Embryonic facial prominence (tissue), 1 donor: ENCODE data around the gene SMLR1.

Experiments
- DNase-seq: peaks from one replicate; pipeline ENCODE4 v3.0.0-alpha.2; 2016; ENCODE audit errors: extremely low spot score

Gene SMLR1

DNA sequence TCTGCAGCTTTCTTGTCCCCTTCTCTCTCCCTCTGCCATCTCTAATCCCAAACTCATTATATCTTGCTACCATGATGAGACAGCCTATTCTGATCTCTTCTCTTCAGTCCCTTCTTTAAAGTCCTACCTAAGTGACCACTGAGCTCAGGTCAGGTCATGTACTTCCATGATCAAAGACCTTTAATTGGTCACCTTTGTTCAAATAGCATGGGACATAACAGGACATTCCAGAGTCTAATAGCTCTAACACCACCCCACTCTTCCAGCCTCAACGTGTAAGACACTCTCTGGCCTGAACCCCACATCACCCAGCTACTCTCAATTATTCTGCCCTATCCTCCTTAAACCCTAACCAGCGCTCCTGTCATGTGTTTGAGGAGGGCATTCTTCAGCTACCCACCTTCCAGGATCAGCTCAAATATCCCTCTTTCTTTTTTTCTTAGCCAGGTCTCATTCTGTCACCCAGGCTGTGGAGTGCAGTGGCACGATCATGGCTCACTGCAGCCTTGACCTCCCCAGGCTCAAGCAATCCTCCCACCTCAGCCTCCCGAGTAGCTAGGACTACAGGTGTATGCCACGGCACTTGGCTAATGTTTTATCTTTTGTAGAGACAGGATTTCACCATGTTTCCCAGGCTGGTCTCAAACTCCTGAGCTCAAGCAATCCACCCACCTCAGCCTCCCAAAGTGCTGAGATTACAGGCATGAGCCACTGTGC, 2.1 kb upstream of the SMLR1 start:
- DNase-seq = no peak

- DNase-seq = no peak
These were observed 1.3 kb upstream of the SMLR1 start for GRCh38 chr6:130825772-130826441.

DNA sequence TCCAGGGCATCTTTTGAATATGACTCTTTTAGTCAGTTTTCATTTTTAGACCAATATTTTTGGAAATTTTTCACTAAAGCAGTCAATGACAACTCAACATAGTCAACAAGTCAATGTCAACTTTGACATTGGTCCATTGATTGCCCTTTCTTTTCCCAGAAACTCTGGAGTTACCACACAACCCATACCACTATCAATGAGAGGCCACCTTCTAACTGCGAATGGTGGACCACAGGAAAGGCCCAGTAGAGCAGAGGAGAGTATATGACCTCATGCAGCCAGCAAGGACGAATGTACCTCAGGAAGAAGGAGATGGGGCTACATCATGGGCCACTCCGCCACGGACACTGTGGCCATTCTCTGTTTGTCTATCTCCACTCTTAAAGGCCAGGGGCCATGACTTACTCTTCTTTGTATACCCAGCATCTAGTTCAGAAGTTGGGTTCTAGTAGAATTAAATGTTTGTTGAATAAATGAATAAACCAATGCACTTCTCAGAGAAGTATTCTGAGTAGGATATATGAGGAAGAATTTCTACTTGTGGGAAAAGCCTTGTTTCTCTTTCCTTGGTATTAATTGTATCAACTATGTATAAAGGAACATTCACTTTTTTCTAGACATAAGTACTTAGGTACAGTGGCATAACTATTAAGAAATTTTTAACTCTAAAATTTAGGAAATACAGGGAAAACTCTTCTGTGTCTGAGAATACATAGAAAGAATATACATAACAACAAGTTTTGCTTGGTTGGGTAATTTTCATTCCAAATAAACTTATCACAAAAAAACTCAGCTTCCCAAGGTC, 562 bp upstream of the SMLR1 start:
- DNase-seq = no peak

DNA sequence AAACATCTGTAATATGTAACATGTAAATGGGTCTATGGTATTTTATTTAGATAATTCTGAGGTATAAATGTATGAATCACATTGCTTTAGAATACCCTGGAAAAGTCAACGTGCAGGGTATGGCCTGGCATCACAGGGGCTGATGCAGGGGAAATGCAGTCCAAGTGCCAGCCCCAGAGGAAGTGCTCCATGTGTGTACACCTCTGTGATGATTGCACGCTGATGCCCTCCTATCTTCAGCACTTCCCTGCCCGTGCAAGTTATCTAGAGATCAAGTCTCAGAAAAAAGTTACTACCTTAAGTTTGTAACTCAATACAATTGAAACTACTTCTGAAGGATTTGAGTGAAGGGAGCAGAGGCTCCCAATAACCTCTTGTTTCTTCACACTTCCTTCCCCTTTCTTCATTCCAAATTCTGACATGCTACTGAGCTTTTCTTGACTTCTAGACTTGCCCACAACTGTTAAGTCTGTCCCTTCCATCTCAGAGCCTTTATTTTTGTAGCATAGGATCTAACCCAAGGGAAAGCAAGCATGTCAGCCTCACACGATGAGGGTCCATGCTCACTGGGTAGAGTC, 2.2 kb downstream of the SMLR1 start:
- DNase-seq = no peak

DNA sequence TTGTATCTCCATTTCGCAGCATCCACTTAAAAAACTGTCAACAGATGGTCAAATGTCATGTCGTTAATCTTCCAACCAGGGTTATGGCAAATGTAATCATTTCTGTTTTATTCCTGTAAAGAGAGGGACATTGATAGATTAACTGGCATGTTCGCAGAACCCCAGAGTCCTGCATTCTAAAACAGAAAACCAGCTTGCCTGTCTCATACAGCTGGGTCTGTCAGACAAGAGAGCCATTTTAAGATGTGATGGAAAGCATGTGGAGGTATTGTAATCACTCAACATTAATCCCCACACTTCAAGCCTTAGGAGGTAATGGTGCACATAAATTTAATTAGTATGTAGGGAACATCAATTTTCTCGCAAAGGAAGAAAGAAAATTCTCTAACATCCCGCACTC, 4.4 kb downstream of the SMLR1 start:
- no peak for DNase-seq

DNA sequence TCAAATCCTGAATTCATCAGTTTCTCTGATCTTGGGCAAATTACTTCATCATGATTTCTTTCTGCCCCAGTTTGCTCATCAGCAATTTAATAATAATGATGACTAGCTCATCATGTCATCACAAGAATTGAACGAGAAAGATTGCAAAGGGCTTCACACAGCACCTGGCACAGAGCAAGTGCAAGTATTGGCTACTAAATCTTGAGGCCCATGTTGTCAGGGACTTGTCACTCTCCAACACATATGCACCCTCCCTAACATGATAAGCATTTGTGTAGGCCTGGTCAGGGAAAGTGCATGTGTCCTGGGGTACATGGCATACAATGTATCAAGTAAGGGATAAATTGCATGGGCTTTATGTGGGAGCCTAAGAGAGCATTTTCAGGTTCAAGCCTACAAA, 6.4 kb downstream of the SMLR1 start:
- DNase-seq = no peak

- DNase-seq = no peak
These were observed 7.5 kb downstream of the SMLR1 start for GRCh38 chr6:130834482-130835251.

DNA sequence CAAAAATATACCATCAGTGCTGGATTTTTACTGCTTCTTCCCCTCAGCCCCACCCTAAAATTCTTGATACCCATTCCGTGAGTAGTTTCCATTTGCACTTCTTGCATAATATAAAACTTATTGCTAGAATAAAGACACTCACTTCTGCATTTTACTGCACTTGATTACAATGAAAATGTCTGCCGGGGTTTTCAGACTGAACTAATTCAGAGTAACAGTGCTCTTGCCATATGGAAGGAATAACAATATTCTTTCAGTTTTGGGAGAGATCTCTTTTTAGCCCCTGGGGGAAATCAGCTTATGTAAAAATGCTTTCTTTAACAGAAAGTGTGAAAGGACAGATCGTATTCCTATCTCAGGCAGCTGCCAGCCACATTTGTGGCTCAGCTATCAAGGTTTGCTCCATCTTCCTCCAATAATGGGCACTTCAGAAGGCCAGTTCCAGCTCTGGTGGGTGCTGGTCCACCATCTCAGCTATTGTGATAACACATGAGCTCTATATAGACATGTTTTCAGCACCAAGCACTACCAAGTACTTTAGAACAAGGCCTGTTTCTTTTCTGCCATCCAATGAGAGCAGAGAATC, 8.9 kb downstream of the SMLR1 start:
- DNase-seq = no peak

DNA sequence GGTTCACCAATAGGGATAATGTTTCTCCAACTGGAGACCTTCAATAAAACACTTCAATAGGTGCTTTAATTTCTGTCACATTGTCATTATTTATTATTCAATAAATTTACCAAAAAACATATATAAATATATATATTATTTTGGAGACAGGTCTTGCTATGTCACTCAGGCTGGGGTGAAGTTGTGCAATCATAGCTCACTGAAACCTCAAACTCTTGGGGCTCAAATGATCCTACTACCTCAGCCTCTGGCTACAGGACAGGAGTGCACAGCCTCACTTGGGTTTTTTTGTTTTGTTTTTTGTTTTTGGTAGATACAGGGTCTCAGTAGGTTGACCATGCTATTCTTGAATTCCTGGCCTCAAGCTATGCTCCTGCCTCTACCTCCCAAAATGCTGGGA, 9.9 kb downstream of the SMLR1 start:
- no peak for DNase-seq

DNA sequence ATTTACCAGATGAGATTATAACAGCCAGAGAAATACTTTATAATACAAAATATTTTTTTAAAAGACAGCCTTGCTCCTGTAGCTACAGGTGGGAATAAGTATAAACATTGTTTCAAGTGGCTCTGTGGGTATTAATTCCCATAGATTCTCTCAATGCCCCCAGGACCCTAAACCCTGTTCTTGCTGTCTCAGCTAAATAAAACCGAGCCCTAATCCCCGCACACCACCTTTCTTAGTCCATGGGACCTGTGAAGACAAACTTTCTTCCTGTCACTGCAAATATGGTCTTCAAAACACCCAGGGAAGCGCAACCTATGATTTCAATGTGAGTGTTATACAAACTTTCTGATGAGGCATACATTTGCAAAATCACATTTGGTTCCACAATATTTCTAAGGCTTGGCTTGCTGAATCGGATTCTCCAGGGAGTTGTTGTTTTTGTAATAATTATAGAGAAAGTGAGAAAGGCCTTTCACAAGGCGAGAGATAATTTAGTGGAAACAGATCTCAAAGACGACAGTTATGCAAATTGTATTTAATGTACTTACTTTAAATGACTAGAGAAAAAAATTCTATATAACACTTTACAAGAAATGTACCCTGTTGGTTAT, 11.1 kb downstream of the SMLR1 start:
- no peak for DNase-seq

DNA sequence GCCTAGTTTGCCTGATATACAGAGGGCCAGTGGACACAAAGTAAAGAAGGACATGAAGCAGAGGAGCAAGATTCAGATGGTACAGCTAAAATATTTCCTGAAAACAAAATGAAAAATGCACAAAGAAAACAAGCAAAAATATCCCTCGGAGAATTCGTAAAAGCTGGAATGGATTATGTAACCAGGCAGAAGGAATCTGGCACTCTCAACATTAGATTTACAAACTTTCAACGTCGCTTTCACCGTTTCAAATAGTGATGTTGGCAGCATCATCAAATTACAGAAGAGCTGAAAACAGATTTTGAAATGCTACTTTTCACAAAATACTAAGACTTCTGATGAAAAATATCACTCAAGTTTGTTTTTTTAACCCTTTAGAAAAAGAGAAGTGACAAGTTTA, 11.7 kb downstream of the SMLR1 start:
- DNase-seq = no peak

- no peak for DNase-seq
These were observed 12.2 kb downstream of the SMLR1 start for GRCh38 chr6:130839379-130839778.

DNA sequence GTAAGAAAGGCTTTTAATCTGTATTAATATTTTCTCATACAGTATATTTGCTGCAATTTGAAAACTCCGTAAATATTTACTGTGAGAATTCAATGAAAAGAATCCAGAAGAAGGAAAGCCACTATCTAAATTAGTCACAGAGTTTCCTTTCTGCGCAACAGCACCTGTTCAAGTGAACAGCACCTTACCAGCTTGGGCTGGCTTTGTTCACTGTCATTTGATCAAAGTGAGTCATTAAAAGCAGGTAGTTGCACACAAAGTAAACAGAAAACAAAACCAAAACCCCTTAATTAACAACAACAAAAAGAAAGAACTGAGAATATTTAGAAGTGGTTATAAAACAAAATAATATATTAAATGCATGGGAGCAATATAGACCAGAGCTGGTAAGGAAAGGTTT, 12.8 kb downstream of the SMLR1 start:
- no peak for DNase-seq

DNA sequence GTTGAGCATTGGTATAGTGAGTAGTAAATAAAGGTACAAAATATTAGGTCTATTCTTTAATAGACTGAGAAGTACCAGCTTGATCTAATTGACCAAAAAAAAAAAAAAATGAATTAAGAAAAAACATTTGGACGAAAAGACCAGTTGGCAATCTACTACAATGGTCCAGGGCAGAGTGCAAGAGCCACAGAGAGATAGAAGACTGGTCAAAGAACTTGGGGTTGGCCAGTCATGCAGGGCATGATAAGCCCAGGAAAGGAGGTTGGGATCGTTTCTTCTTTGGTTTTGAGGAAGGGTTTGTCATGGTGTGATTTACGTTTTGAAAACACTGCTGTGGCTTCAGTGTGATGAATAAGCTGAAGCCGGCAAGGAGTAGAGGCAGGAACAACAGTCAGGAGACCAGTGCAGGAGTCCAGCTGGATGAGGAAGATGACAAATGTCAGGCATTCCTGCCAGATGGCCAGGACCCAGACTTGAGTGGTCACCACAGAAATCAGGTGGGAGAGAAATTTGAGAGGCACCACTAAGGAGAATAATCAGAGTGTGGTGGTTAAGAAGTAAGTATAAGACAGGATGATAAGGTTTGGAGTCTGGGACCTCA, 14.0 kb downstream of the SMLR1 start:
- no peak for DNase-seq

- DNase-seq = no peak
These were observed 16.5 kb downstream of the SMLR1 start for GRCh38 chr6:130843575-130844320.

- DNase-seq = no peak
These were observed 19.3 kb downstream of the SMLR1 start for GRCh38 chr6:130846501-130846900.

DNA sequence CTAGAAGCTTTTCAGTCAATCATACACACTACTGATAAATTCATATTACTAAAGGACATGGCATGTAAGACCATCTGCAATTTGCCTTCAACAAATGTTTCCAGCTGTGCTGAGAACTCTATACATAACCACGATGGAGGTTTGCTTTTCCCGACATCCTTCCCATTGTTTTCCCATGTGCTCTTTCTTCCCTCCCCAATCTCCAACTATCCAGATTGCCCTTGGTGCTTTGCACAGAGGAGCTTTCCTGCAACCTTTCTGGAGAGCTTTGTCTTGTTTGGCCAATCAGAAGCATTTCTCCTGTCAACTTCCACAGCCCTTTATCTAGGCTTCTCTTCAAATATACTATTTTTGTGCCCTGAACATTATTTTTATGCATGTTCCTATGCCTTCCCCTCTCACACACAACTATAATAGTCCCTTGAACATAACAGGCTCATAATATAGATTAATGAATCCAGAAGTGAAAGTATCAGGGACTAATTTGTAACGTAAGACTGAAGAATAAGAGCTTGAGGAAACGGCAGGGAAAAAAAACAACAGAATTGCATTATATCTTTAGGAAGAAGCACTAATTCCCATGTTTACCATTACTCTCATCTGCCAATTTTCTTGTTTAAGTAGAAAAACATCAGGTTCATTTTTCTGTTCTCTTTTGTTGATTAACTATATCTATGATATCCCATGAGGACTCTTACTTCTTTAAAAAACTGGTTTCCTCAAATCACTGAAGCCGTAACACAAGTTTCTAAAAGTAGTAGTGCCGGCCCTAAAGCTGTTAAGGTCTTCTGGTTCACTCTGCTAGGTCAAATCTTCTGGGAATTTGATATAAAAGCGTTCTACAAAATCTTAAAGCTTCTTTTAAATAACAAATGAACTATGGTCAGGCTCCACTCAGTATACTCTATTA, 20.1 kb downstream of the SMLR1 start:
- no peak for DNase-seq

DNA sequence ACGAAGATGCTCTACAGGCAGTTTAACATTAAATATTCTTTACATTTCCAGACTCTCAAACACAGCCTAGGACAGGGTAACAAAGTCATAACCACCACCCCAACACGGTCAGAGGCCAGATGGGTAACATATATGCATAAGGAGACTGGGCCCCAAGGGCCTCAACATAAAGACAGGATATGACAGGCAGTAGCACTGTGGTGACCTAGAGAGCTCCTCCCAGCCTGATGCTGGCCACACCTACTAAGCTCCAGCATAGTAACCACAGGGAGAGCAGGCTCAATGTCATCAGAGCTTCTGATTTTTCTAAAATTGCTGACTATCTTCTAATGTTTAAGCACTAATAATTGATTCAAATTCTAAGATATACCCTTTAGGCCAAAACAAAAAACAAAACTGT, 21.7 kb downstream of the SMLR1 start:
- DNase-seq = no peak

GRCh38 chr6:130849594-130849993, 22.4 kb downstream of the SMLR1 start:
- no peak for DNase-seq
